T-cell (primary cell): ENCODE data around the gene CNOT2. TPM values are rescaled to one million over a fixed set of nuclear protein-coding genes. Genes with fewer than 3 reads are reported as not detected.

ENCODE experiments used
- ATAC-seq, 4 experiments: fragments of 200-7000 bp in 3 of 4; fragments of 150-1000 bp in 1 of 4; cut with Tn5 transposase; replicated peaks in 1 of 4; 1 replicate in 3 of 4; 2 replicates in 1 of 4; pipeline ENCODE4 v1.10.0; 2021; ENCODE audit warnings: moderate library complexity in 3 of 4, mild to moderate bottlenecking in 2 of 4, moderate number of reproducible peaks in 1 of 4
- CTCF ChIA-PET, 2 donors: fragments of 300-600 bp; sonication (Branson Sonifier 250); formaldehyde crosslinking; loops; one replicate each; lab custom pipeline; 2022; ENCODE audit warnings: antibody characterized with exemption in 2 of 2; lab: Charles Lee
- POLR2A ChIA-PET, 2 donors: fragments of 300-600 bp; sonication (Branson Sonifier 250); formaldehyde crosslinking; loops; one replicate each; lab custom pipeline; 2022; ENCODE audit warnings: antibody characterized with exemption in 2 of 2; lab: Charles Lee
- DNase-seq, 35 experiments: peaks; one replicate each; pipeline versions ENCODE4 v3.0.0 to v3.0.0-alpha.2; 2013 to 2023
- H3K27ac ChIP-seq: one replicate; pipeline ENCODE4 v1.5.1; 2013; ENCODE audit warnings: low read length
- H3K27me3 ChIP-seq, 2 experiments: replicated peaks in 1 of 2; 1 replicate in 1 of 2; 2 replicates in 1 of 2; pipeline versions ENCODE4 v1.6.1 to v1.7.0; 2013; ENCODE audit warnings: low read length in 1 of 2, mixed read lengths in 1 of 2; ENCODE audit not compliant: control insufficient read depth in 2 of 2, insufficient read depth in 2 of 2; ENCODE audit errors: extremely low read depth in 1 of 2
- H3K36me3 ChIP-seq, 2 donors: 1 replicate in 1 of 2; 2 replicates in 1 of 2; pipeline versions ENCODE4 v1.6.1 to v1.7.0; 2013; ENCODE audit warnings: low read length in 1 of 2; ENCODE audit not compliant: control insufficient read depth in 2 of 2, insufficient read depth in 1 of 2; ENCODE audit errors: extremely low read depth in 1 of 2
- H3K4me1 ChIP-seq, 2 experiments: 1 replicate in 1 of 2; 2 replicates in 1 of 2; pipeline versions ENCODE4 v1.6.1 to v1.7.0; 2013; ENCODE audit warnings: low read length in 2 of 2, mixed read lengths in 1 of 2; ENCODE audit not compliant: insufficient read depth in 2 of 2, control insufficient read depth in 1 of 2; ENCODE audit errors: extremely low read depth in 1 of 2
- H3K4me3 ChIP-seq, 2 donors: 1 replicate in 1 of 2; 2 replicates in 1 of 2; pipeline versions ENCODE4 v1.5.1 to v1.7.0; 2013; ENCODE audit warnings: mild to moderate bottlenecking in 2 of 2, low read length in 1 of 2, moderate library complexity in 1 of 2; ENCODE audit not compliant: control insufficient read depth in 1 of 2; ENCODE audit errors: extremely low read depth in 1 of 2
- H3K9me3 ChIP-seq: 2 replicates; pipeline ENCODE4 v1.7.0; 2013
- H3K27ac Mint-ChIP-seq, 2 donors: one replicate each; pipeline ENCODE4 v1.8.0; 2020 to 2021; ENCODE audit warnings: mild to moderate bottlenecking in 2 of 2, mixed read lengths in 2 of 2
- H3K27me3 Mint-ChIP-seq, 2 donors: one replicate each; pipeline ENCODE4 v1.8.0; 2021 to 2022; ENCODE audit warnings: mixed read lengths in 2 of 2
- H3K36me3 Mint-ChIP-seq: one replicate; pipeline ENCODE4 v1.8.0; 2021; ENCODE audit warnings: mixed read lengths
- H3K4me1 Mint-ChIP-seq, 3 donors: one replicate each; pipeline ENCODE4 v1.8.0; 2020 to 2022; ENCODE audit warnings: mixed read lengths in 3 of 3, mild to moderate bottlenecking in 1 of 3
- H3K4me3 Mint-ChIP-seq, 3 donors: one replicate each; pipeline ENCODE4 v1.8.0; 2020 to 2022; ENCODE audit warnings: mild to moderate bottlenecking in 3 of 3, mixed read lengths in 3 of 3, moderate library complexity in 3 of 3
- H3K9me3 Mint-ChIP-seq, 3 donors: one replicate each; pipeline ENCODE4 v1.8.0; 2020 to 2022; ENCODE audit warnings: mixed read lengths in 3 of 3
- WGBS: methylation state at CpG from one replicate; pipeline ENCODE4 v1.1.5; 2013; ENCODE audit warnings: missing lambda C conversion rate; ENCODE audit not compliant: insufficient coverage; 5-methylcytosine and 5-hydroxymethylcytosine counted together
- total RNA-seq, 35 experiments: library from RNA in 6 of 35; stranded (reverse) in 6 of 35; fragments of 120-200 nt in 1 of 35; gene quantifications; one replicate each; pipeline versions ENCODE4 v1.2.1 to v1.2.4 and lab custom pipeline; 2013 to 2026

Gene CNOT2
- total RNA-seq, 5 donors from 2014 or later (not counting 1 experiment from before 2014, with no cell fraction given): 80.0 to 135 (median 86.4) TPM

DNA sequence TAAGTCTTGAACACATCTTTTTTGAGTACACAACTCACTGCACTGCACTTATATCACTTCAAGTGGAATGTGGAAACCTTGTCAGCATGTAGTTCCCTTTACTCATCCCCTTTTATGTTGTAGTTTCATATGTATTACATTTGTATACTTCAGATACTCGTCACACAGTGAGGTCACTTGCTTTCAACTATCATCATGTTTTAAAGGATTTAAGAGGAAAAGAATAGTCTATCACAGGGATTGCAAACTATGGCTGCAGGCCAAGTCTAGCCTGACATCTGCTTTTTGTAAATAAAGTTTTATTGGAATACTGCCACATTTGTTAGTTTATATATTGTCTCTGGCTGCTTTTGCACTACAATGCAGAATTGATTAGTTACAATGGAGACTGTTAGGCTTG, 24.3 kb downstream of the CNOT2 start:
- Histone ChIP-seq H3K27ac (no peak overlapping the region), H3K27me3 (no peaks in the 10 kb centered on the region), H3K4me3 (no peak overlapping the region), H3K9me3 (no peaks in the 10 kb centered on the region), H3K4me1 (peaks cover 11 to 13% of the 10 kb centered on the region in 2 experiments), H3K36me3 (no peaks in the 10 kb centered on the region)
- peaks cover 19% of the 10 kb centered on the region for H3K36me3 Mint-ChIP-seq
- ChIA-PET POLR2A (no interaction called here), CTCF (no interaction called here)
- H3K27ac Mint-ChIP-seq: no peak overlapping the region
- no CpG with 5 or more reads among the region's 1 CpG for WGBS
- ATAC-seq (no peak), DNase-seq (no peak)
- no peaks in the 10 kb centered on the region for H3K27me3 Mint-ChIP-seq
- H3K4me1 Mint-ChIP-seq: peaks cover 87 to 91% (median 87%) of the 10 kb centered on the region in 3 donors
- peak overlapping the region in 1 of 3 donors; percentile 6 for H3K4me3 Mint-ChIP-seq
- peaks cover 0 to 5% (median 0%) of the 10 kb centered on the region in 3 donors for H3K9me3 Mint-ChIP-seq

GRCh38 chr12:70268972-70269371, 25.7 kb downstream of the CNOT2 start:
- Histone ChIP-seq H3K27ac (no peak overlapping the region), H3K27me3 (no peaks in the 10 kb centered on the region), H3K4me3 (no peak overlapping the region), H3K9me3 (no peaks in the 10 kb centered on the region), H3K36me3 (no peaks in the 10 kb centered on the region), H3K4me1 (peaks cover 8 to 13% of the 10 kb centered on the region in 2 experiments)
- no peak for ATAC-seq
- Mint-ChIP-seq H3K4me3 (no peak overlapping the region), H3K9me3 (no peaks in the 10 kb centered on the region), H3K27me3 (no peaks in the 10 kb centered on the region), H3K4me1 (peaks cover 85 to 88% (median 87%) of the 10 kb centered on the region in 3 donors), H3K27ac (no peak overlapping the region), H3K36me3 (peaks cover 22% of the 10 kb centered on the region)
- DNase-seq: no peak
- ChIA-PET POLR2A (interaction anchor here in 1 of 2 donors (0.6 kb wide), 2 partner anchors 11 to 89 kb away, joined by 3 to 6 read pairs; no protein-coding TSS in a partner anchor), CTCF (no interaction called here)
- no CpG with 5 or more reads among the region's 2 CpGs for WGBS

- peaks cover 33% of the 10 kb centered on the region for H3K36me3 Mint-ChIP-seq
- H3K4me1 Mint-ChIP-seq: peaks cover 86 to 89% (median 87%) of the 10 kb centered on the region in 3 donors
Measured at GRCh38 chr12:70270108-70270507, 26.9 kb downstream of the CNOT2 start.

DNA sequence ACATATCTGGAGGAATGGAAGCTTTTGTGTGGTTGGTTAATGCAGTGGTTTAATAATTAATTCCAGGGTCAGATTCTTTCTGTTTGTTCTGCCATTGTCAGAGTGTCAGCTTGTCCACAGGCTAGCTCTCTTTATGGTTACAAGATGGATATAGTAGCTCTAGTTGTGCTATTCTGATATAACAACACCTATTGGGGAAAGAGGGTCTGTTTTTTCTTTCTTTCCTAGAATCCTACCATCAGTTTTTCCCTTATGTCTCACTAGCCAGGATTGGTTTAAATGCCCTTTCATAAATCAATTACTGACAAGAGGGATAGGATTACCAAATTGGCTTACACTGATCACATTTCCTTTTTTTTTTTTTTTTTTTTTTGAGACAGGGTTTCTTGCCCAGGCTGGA, 27.8 kb downstream of the CNOT2 start:
- H3K4me1 Mint-ChIP-seq: peaks cover 88 to 90% (median 89%) of the 10 kb centered on the region in 3 donors
- Histone ChIP-seq H3K9me3 (no peaks in the 10 kb centered on the region), H3K4me1 (peaks cover 6 to 8% of the 10 kb centered on the region in 2 experiments), H3K27me3 (no peaks in the 10 kb centered on the region), H3K36me3 (no peaks in the 10 kb centered on the region), H3K4me3 (no peak overlapping the region), H3K27ac (no peak overlapping the region)
- peaks cover 34% of the 10 kb centered on the region for H3K36me3 Mint-ChIP-seq
- ATAC-seq (no peak), DNase-seq (no peak)
- CTCF ChIA-PET: interaction anchor here in 1 of 2 donors (0.7 kb wide), 1 partner anchor 370 kb away, joined by 4 read pairs; no protein-coding TSS in a partner anchor
- no peaks in the 10 kb centered on the region for H3K27me3 Mint-ChIP-seq
- no peak overlapping the region for H3K4me3 Mint-ChIP-seq
- no peak overlapping the region for H3K27ac Mint-ChIP-seq
- H3K9me3 Mint-ChIP-seq: no peaks in the 10 kb centered on the region
- POLR2A ChIA-PET: no interaction called here

More at GRCh38 chr12:70270108-70270507, 26.9 kb downstream of the CNOT2 start:
- H3K27me3 Mint-ChIP-seq: no peaks in the 10 kb centered on the region
- ChIA-PET CTCF (no interaction called here), POLR2A (no interaction called here)
- Histone ChIP-seq H3K36me3 (no peaks in the 10 kb centered on the region), H3K27me3 (no peaks in the 10 kb centered on the region), H3K9me3 (no peaks in the 10 kb centered on the region), H3K4me3 (no peak overlapping the region), H3K27ac (no peak overlapping the region), H3K4me1 (peaks cover 7 to 8% of the 10 kb centered on the region in 2 experiments)
- no peak for ATAC-seq
- no peak overlapping the region for H3K4me3 Mint-ChIP-seq
- no CpG with 5 or more reads among the region's 1 CpG for WGBS
- H3K27ac Mint-ChIP-seq: no peak overlapping the region
- DNase-seq: no peak
- H3K9me3 Mint-ChIP-seq: no peaks in the 10 kb centered on the region

DNA sequence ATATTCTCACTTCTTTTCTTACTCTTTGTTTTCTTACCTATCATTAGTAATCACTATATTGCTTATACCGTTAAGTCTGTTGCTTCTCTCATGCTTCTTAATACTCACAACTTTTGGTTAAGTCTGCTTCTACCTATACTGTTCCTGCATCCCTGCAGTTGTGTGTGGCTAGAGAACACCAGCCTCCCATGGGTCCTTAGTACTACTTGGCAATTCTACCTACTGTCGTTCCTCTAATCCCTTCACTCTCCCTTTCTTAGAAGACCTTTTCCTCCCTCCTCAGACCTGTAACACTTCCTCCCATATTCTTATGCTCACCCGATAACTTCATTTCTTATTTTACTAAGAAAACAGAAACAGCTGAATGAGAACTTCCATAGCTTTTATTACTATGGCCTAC, 29.3 kb downstream of the CNOT2 start:
- no peak overlapping the region for H3K27ac ChIP-seq
- ChIA-PET POLR2A (no interaction called here), CTCF (no interaction called here)
- H3K4me1 Mint-ChIP-seq: peaks cover 83 to 87% (median 84%) of the 10 kb centered on the region in 3 donors
- no peaks in the 10 kb centered on the region for H3K27me3 ChIP-seq
- H3K4me3 ChIP-seq: no peak overlapping the region
- H3K9me3 ChIP-seq: no peaks in the 10 kb centered on the region
- H3K27ac Mint-ChIP-seq: peak overlapping the region in 1 of 2 donors; percentile 4
- 92% methylated on average over 2 of the region's 3 CpGs for WGBS
- H3K9me3 Mint-ChIP-seq: no peaks in the 10 kb centered on the region
- no peaks in the 10 kb centered on the region for H3K27me3 Mint-ChIP-seq
- H3K4me3 Mint-ChIP-seq: no peak overlapping the region
- H3K36me3 ChIP-seq: no peaks in the 10 kb centered on the region
- DNase-seq (no peak), ATAC-seq (no peak)
- peaks cover 3 to 6% of the 10 kb centered on the region in 2 experiments for H3K4me1 ChIP-seq
- peaks cover 29% of the 10 kb centered on the region for H3K36me3 Mint-ChIP-seq

GRCh38 chr12:70275045-70275444, 31.8 kb downstream of the CNOT2 start:
- peak overlapping the region in 1 of 3 donors; percentile 11 for H3K4me3 Mint-ChIP-seq
- ATAC-seq (no peak), DNase-seq (no peak)
- peaks cover 44% of the 10 kb centered on the region for H3K36me3 Mint-ChIP-seq
- CTCF ChIA-PET: no interaction called here
- no peak overlapping the region for H3K27ac ChIP-seq
- H3K4me1 Mint-ChIP-seq: peaks cover 81 to 88% (median 85%) of the 10 kb centered on the region in 3 donors
- H3K9me3 ChIP-seq: no peaks in the 10 kb centered on the region
- peaks cover 0 to 3% of the 10 kb centered on the region in 2 experiments for H3K4me1 ChIP-seq
- no peak overlapping the region for H3K4me3 ChIP-seq
- H3K36me3 ChIP-seq: peaks cover 0 to 3% of the 10 kb centered on the region in 2 donors
- POLR2A ChIA-PET: interaction anchor here (0.6 kb wide), 2 partner anchors 27 to 1866 kb away, joined by 3 read pairs; no protein-coding TSS in a partner anchor
- no peaks in the 10 kb centered on the region for H3K27me3 Mint-ChIP-seq
- H3K27me3 ChIP-seq: no peaks in the 10 kb centered on the region
- H3K27ac Mint-ChIP-seq: peak overlapping the region in 1 of 2 donors; percentile 45
- no peaks in the 10 kb centered on the region for H3K9me3 Mint-ChIP-seq
